ENCODE measurements around the gene NSDHL. TPM values are rescaled to one million over a fixed set of nuclear protein-coding genes. Genes with fewer than 3 reads are reported as not detected.

Gene NSDHL
- 10 to 100 TPM; 17.8 to 38.8 (median 26.9) TPM for total RNA-seq

- TF ChIP-seq CTCF (IDR thresholded peaks at IDR 0.05; ENCODE audit: low read depth), result no peak
Measured at GRCh38 chrX:152830312-152831305, at the start of gene NSDHL, which contains the start of gene CETN2. TSS of gene NSDHL (plus strand) at chrX:152831063. CDS start at chrX:152846325, 15,262 bp downstream. TSS of gene CETN2 (minus strand) at chrX:152830757. CDS start at chrX:152830710, 47 bp downstream.

GRCh38 chrX:152798945-152799344 lies 31.9 kb upstream of the NSDHL start:
- TF ChIP-seq CTCF (IDR thresholded peaks at IDR 0.05; ENCODE audit: low read depth), result no peak

GRCh38 chrX:152806035-152806434 lies 24.8 kb upstream of the NSDHL start:
- TF ChIP-seq CTCF (IDR thresholded peaks at IDR 0.05; ENCODE audit: low read depth), result no peak

GRCh38 chrX:152810403-152810802 lies 20.5 kb upstream of the NSDHL start:
- no peak for TF ChIP-seq CTCF (IDR thresholded peaks at IDR 0.05; ENCODE audit: low read depth)

- TF ChIP-seq CTCF (IDR thresholded peaks at IDR 0.05; ENCODE audit: low read depth), result no peak
Measured at GRCh38 chrX:152813206-152813605, 17.7 kb upstream of the NSDHL start.

- TF ChIP-seq CTCF (IDR thresholded peaks at IDR 0.05; ENCODE audit: low read depth), result no peak
Measured at GRCh38 chrX:152814048-152814447, 16.8 kb upstream of the NSDHL start.

GRCh38 chrX:152817078-152817764 lies 13.6 kb upstream of the NSDHL start:
- no peak for TF ChIP-seq CTCF (IDR thresholded peaks at IDR 0.05; ENCODE audit: low read depth)

Data from subcutaneous adipose tissue (tissue), 4 donors.